ENCODE measurements around the gene MYT1.
"Not testable (repeated sequence)": the region's sequence is repeated elsewhere in the genome, so short reads cannot be mapped to it uniquely, and the experiment has no call there.

The MYT1 gene

GRCh38 chr20:64164123-64164836 lies at the start of gene MYT1:
TSS of gene MYT1 (plus strand) at chr20:64164452. CDS start at chr20:64198862, 34,410 bp downstream.
- no peak for DNase-seq

GRCh38 chr20:64115171-64115911 lies 48.9 kb upstream of the MYT1 start:
- DNase-seq: no peak

- DNase-seq: no peak
These were observed 48.2 kb upstream of the MYT1 start for GRCh38 chr20:64116016-64116415.

GRCh38 chr20:64116541-64117431 lies 47.5 kb upstream of the MYT1 start:
- no peak for DNase-seq

GRCh38 chr20:64117432-64117777 lies 46.8 kb upstream of the MYT1 start:
- not testable (repeated sequence) for DNase-seq

GRCh38 chr20:64119301-64119680 lies 45.0 kb upstream of the MYT1 start:
- no peak for DNase-seq

GRCh38 chr20:64119681-64120341 lies 44.4 kb upstream of the MYT1 start:
- no peak for DNase-seq

GRCh38 chr20:64121586-64121985 lies 42.7 kb upstream of the MYT1 start:
- no peak for DNase-seq

GRCh38 chr20:64122927-64123326 lies 41.3 kb upstream of the MYT1 start:
- not testable (repeated sequence) for DNase-seq

- DNase-seq: not testable (repeated sequence)
These were observed 40.7 kb upstream of the MYT1 start for GRCh38 chr20:64123517-64123916.

- DNase-seq: no peak
These were observed 35.0 kb upstream of the MYT1 start for GRCh38 chr20:64129146-64129782.

GRCh38 chr20:64130271-64130670 lies 34.0 kb upstream of the MYT1 start:
- no peak for DNase-seq

GRCh38 chr20:64130876-64131275 lies 33.4 kb upstream of the MYT1 start:
- no peak for DNase-seq

GRCh38 chr20:64131406-64131805 lies 32.8 kb upstream of the MYT1 start:
- DNase-seq: no peak

GRCh38 chr20:64133951-64134407 lies 30.3 kb upstream of the MYT1 start:
- DNase-seq: no peak

GRCh38 chr20:64134744-64135143 lies 29.5 kb upstream of the MYT1 start:
- DNase-seq: not testable (repeated sequence)

GRCh38 chr20:64136004-64136710 lies 28.1 kb upstream of the MYT1 start:
- DNase-seq: no peak

- DNase-seq: no peak
These were observed 26.6 kb upstream of the MYT1 start for GRCh38 chr20:64137598-64138031.

GRCh38 chr20:64138276-64138815 lies 25.9 kb upstream of the MYT1 start:
- DNase-seq: no peak

- DNase-seq: no peak
These were observed 24.8 kb upstream of the MYT1 start for GRCh38 chr20:64139199-64140060.
